ENCODE data around the gene CUX1. TPM values are rescaled to one million over a fixed set of nuclear protein-coding genes. Genes with fewer than 3 reads are reported as not detected.

Gene CUX1
- total RNA-seq, 1 experiment from 2014 or later: 39.6 TPM

DNA sequence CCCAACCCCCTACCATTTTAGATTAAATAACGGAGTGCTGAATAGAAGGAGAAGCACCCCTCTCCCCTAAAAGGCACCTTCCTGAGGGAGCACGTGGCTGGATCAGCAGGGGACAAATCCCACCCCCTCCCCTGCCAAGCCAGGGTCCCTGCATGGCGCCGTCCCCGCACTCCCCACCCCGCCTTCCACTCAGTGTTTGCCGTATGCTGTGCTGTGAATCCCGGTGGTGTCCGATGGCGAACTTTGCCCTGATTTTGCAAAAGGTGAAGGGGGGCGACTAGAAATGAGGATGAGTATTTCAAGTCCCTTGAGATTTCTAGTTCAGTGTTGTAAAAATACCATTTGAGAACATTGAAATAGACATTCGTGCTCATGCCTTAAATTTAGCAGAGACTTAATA lies 385.8 kb downstream of the CUX1 start:
- no peak overlapping the region for H3K9ac ChIP-seq (ENCODE audit: low read length)
- no peaks in the 10 kb centered on the region for H3K79me2 ChIP-seq (ENCODE audit: low read length)
- H3K27ac ChIP-seq (ENCODE audit: low read length): no peak overlapping the region
- H3K27me3 ChIP-seq (ENCODE audit: low read length): no peaks in the 10 kb centered on the region
- no peaks in the 10 kb centered on the region for H3K36me3 ChIP-seq (ENCODE audit: low read depth, low read length)
- no peaks in the 10 kb centered on the region for H4K20me1 ChIP-seq (ENCODE audit: low read length)
- no peak for DNase-seq
- no peak overlapping the region for H3K4me3 ChIP-seq (ENCODE audit: low read length)
- BruUV-seq (replicated peaks): no TSS peak
- no peaks in the 10 kb centered on the region for H3K4me1 ChIP-seq (ENCODE audit: insufficient read depth, low read length)
- no peaks in the 10 kb centered on the region for H3K9me2 ChIP-seq (replicated peaks; ENCODE audit: low read length)
- no peaks in the 10 kb centered on the region for H3F3A ChIP-seq (ENCODE audit: low read length, unreplicated experiment)
- ChIA-PET POLR2A (ENCODE audit: unreplicated experiment) (no interaction called here), CTCF (no interaction called here)
- H2AFZ ChIP-seq (ENCODE audit: low read length): no peak overlapping the region
- no peak for ATAC-seq
- no peaks in the 10 kb centered on the region for H3K9me3 ChIP-seq (ENCODE audit: low read length)
- H3K4me2 ChIP-seq (ENCODE audit: low read length): no peak overlapping the region
- TF ChIP-seq CTCF (conservative IDR thresholded peaks at IDR 0.05; ENCODE audit: low read depth, low read length): no peak
- TF ChIP-seq EZH2 (IDR thresholded peaks at IDR 0.05; ENCODE audit: low read length, unreplicated experiment): no peak
- no peak for TF ChIP-seq EZH2phosphoT487 (IDR thresholded peaks at IDR 0.05; ENCODE audit: borderline replicate concordance, low read length)
- intact Hi-C loops (cut with micrococcal nuclease): no loop called here

- TF ChIP-seq CTCF (conservative IDR thresholded peaks at IDR 0.05; ENCODE audit: low read depth, low read length) (no peak), EZH2phosphoT487 (IDR thresholded peaks at IDR 0.05; ENCODE audit: borderline replicate concordance, low read length) (no peak), EZH2 (IDR thresholded peaks at IDR 0.05; ENCODE audit: low read length, unreplicated experiment) (no peak)
- Histone ChIP-seq H2AFZ (ENCODE audit: low read length) (no peak overlapping the region), H3K4me2 (ENCODE audit: low read length) (no peak overlapping the region), H3K9me3 (ENCODE audit: low read length) (no peaks in the 10 kb centered on the region), H3K9me2 (replicated peaks; ENCODE audit: low read length) (no peaks in the 10 kb centered on the region), H3K79me2 (ENCODE audit: low read length) (no peaks in the 10 kb centered on the region), H3F3A (ENCODE audit: low read length, unreplicated experiment) (no peaks in the 10 kb centered on the region), H3K4me3 (ENCODE audit: low read length) (no peak overlapping the region), H3K27ac (ENCODE audit: low read length) (no peak overlapping the region), H3K9ac (ENCODE audit: low read length) (no peak overlapping the region), H3K27me3 (ENCODE audit: low read length) (no peaks in the 10 kb centered on the region), H4K20me1 (ENCODE audit: low read length) (no peaks in the 10 kb centered on the region), H3K36me3 (ENCODE audit: low read depth, low read length) (no peaks in the 10 kb centered on the region), H3K4me1 (ENCODE audit: insufficient read depth, low read length) (no peaks in the 10 kb centered on the region)
- POLR2A ChIA-PET (ENCODE audit: unreplicated experiment): no interaction called here
- intact Hi-C loops (cut with micrococcal nuclease): no loop called here
- no peak for DNase-seq
- BruUV-seq (replicated peaks): no TSS peak
- no peak for ATAC-seq
- CTCF ChIA-PET: no interaction called here
Observed at GRCh38 chr7:102204212-102204611, 386.8 kb downstream of the CUX1 start.

DNA sequence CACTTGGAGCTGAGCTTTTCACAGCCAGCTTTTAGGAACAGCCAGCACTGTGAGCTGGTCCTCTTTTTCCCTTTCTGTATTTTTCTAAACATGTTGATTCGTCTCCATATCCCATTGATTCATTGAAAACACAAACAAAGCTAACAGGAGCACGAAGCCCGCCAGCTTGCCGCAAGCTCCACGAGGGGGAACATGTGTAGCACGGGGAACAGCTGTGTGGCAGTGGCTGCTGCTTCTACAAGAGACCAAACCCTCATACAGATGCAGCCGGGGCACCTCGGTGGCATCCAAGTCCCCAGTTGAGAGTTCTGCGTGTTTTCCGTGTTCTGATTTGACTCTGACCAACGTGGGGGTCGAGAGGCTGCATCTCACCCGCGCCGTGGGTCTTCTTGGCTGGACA lies 388.5 kb downstream of the CUX1 start:
- Histone ChIP-seq H3K9me2 (replicated peaks; ENCODE audit: low read length) (no peaks in the 10 kb centered on the region), H3K36me3 (ENCODE audit: low read depth, low read length) (no peaks in the 10 kb centered on the region), H3K9ac (ENCODE audit: low read length) (no peak overlapping the region), H4K20me1 (ENCODE audit: low read length) (no peaks in the 10 kb centered on the region), H3F3A (ENCODE audit: low read length, unreplicated experiment) (no peaks in the 10 kb centered on the region), H3K4me2 (ENCODE audit: low read length) (no peak overlapping the region), H3K27ac (ENCODE audit: low read length) (no peak overlapping the region), H3K4me3 (ENCODE audit: low read length) (no peak overlapping the region), H3K27me3 (ENCODE audit: low read length) (no peaks in the 10 kb centered on the region), H3K9me3 (ENCODE audit: low read length) (no peaks in the 10 kb centered on the region), H2AFZ (ENCODE audit: low read length) (no peak overlapping the region), H3K4me1 (ENCODE audit: insufficient read depth, low read length) (no peaks in the 10 kb centered on the region), H3K79me2 (ENCODE audit: low read length) (no peaks in the 10 kb centered on the region)
- DNase-seq (no peak), ATAC-seq (no peak)
- TF ChIP-seq EZH2 (IDR thresholded peaks at IDR 0.05; ENCODE audit: low read length, unreplicated experiment): no peak
- TF ChIP-seq CTCF (conservative IDR thresholded peaks at IDR 0.05; ENCODE audit: low read depth, low read length): no peak
- TF ChIP-seq EZH2phosphoT487 (IDR thresholded peaks at IDR 0.05; ENCODE audit: borderline replicate concordance, low read length): no peak
- ChIA-PET POLR2A (ENCODE audit: unreplicated experiment) (no interaction called here), CTCF (no interaction called here)
- intact Hi-C loops (cut with micrococcal nuclease): no loop called here
- no TSS peak for BruUV-seq (replicated peaks)
